ENCODE measurements around the gene ZNF683.

ZNF683 gene

DNA sequence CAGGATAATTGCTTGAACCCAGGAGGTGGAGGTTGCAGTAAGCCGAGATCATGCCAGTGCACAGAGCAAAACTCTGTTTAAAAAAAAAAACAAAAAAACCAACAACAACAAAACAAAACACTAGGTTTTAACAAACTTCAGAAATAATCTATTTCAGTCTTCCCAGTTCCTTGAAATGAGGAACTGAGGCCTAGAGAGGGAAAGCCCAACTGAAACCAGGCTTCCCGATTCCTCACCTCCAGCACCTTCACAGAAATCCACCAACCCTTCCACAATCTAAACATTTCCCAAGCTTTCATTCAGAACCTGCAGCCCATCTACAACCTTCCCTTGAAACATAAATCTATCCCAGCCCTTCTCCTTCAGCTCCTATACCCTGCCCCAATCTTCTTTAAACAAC is 55.4 kb downstream of the ZNF683 start:
- Histone ChIP-seq H3K27me3 (ENCODE audit: insufficient read depth, poor library complexity, severe bottlenecking) (no peaks in the 10 kb centered on the region), H3K27ac (replicated peaks) (peak overlapping the region; percentile 42)
- no peak for TF ChIP-seq GABPA (IDR thresholded peaks at IDR 0.05; ENCODE audit: low read depth)
- TF ChIP-seq SPI1 (IDR thresholded peaks at IDR 0.05; ENCODE audit: borderline replicate concordance, low read depth): peak; percentile 87

DNA sequence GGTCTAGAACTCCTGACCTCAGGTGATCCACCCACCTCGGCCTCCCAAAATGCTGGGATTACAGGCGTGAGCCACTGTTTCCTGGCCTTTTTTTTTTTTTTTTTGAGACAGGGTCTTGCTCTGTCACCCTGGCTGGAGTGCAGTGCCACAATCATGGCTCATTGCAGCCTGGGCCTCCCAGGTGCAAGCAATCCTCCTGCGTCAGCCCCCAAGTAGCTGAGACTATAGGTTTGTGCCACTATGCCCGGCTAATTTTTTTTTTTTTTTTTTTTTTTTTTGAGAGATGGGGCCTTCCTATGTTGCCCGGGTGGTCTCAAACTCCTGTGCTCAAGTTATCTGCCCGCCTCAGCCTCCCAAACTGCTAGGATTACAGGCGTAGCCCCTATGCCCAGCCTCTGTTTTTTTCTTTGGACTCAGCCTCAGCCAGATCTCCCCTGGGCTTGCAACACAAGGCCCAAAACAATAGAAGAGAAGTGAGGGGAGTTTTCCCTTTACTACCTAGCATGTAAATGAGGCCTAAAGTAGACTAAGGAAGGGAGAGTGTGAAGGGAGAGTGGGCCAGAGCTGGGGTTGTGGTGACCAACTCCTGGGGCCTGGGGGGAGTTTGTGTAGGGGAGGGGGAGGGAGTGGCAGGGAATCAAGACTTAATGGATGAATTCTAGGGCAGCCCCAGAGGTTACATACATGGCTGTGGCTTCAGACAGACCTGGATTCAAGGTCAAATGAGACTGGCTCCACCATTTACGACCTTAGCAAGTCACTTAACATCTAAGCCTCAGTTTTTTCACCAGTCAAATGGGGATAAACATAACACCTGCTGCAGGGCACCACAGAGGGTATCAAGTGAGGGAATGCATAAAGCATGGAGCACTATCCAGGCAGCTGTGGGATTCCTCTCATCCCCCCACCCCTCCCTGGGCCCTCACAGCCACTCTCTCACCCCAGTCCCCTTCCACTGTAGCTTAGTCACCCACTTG is 56.4 kb downstream of the ZNF683 start:
- TF ChIP-seq, protein P1, sequence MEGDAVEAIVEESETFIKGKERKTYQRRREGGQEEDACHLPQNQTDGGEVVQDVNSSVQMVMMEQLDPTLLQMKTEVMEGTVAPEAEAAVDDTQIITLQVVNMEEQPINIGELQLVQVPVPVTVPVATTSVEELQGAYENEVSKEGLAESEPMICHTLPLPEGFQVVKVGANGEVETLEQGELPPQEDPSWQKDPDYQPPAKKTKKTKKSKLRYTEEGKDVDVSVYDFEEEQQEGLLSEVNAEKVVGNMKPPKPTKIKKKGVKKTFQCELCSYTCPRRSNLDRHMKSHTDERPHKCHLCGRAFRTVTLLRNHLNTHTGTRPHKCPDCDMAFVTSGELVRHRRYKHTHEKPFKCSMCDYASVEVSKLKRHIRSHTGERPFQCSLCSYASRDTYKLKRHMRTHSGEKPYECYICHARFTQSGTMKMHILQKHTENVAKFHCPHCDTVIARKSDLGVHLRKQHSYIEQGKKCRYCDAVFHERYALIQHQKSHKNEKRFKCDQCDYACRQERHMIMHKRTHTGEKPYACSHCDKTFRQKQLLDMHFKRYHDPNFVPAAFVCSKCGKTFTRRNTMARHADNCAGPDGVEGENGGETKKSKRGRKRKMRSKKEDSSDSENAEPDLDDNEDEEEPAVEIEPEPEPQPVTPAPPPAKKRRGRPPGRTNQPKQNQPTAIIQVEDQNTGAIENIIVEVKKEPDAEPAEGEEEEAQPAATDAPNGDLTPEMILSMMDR (IDR thresholded peaks at IDR 0.05; ENCODE audit: insufficient read depth, low read length): no peak
- TF ChIP-seq, protein P2, sequence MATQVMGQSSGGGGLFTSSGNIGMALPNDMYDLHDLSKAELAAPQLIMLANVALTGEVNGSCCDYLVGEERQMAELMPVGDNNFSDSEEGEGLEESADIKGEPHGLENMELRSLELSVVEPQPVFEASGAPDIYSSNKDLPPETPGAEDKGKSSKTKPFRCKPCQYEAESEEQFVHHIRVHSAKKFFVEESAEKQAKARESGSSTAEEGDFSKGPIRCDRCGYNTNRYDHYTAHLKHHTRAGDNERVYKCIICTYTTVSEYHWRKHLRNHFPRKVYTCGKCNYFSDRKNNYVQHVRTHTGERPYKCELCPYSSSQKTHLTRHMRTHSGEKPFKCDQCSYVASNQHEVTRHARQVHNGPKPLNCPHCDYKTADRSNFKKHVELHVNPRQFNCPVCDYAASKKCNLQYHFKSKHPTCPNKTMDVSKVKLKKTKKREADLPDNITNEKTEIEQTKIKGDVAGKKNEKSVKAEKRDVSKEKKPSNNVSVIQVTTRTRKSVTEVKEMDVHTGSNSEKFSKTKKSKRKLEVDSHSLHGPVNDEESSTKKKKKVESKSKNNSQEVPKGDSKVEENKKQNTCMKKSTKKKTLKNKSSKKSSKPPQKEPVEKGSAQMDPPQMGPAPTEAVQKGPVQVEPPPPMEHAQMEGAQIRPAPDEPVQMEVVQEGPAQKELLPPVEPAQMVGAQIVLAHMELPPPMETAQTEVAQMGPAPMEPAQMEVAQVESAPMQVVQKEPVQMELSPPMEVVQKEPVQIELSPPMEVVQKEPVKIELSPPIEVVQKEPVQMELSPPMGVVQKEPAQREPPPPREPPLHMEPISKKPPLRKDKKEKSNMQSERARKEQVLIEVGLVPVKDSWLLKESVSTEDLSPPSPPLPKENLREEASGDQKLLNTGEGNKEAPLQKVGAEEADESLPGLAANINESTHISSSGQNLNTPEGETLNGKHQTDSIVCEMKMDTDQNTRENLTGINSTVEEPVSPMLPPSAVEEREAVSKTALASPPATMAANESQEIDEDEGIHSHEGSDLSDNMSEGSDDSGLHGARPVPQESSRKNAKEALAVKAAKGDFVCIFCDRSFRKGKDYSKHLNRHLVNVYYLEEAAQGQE (IDR thresholded peaks at IDR 0.05; ENCODE audit: insufficient replicate concordance, low read depth): no peak
- no peak for TF ChIP-seq GABPA (IDR thresholded peaks at IDR 0.05; ENCODE audit: low read depth)
- TF ChIP-seq SPI1 (IDR thresholded peaks at IDR 0.05; ENCODE audit: borderline replicate concordance, low read depth): no peak
- TF ChIP-seq POLR2AphosphoS5 (IDR thresholded peaks at IDR 0.05; ENCODE audit: low read depth): no peak
- no peak overlapping the region for H3K4me3 ChIP-seq (replicated peaks; ENCODE audit: insufficient read depth, low read length)
- no peak for DNase-seq (ENCODE audit: low read depth in 1 of 2, low spot score in 1 of 2)
- no peaks in the 10 kb centered on the region for H3K27me3 ChIP-seq (ENCODE audit: insufficient read depth, poor library complexity, severe bottlenecking)
- peak overlapping the region; percentile 40 for H3K27ac ChIP-seq (replicated peaks)

More for the DNA sequence above, 55.4 kb downstream of the ZNF683 start:
- no peak overlapping the region for H3K4me3 ChIP-seq (replicated peaks; ENCODE audit: insufficient read depth, low read length)
- no peak for DNase-seq (ENCODE audit: low read depth in 1 of 2, low spot score in 1 of 2)

DNA sequence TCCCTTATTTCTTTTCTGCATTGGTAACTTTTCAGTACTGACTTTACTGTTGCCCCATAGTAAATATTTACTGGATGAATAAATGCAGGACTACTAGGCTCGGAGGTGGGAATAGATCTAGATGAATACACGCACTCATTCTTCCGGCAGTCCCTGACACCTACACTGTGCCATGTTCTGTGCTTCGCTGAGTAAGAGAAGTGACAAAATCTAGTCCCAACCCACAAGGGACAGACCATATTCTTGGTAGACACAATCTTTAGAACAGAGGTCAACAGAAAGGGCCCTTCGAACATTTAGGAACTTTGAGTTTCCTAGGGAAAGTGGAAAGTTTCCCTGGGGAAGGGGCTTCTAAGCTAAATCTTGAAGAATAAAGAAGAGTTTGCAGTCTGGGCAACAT is 58.0 kb downstream of the ZNF683 start:
- TF ChIP-seq, protein P2 (IDR thresholded peaks at IDR 0.05; ENCODE audit: insufficient replicate concordance, low read depth): no peak
- TF ChIP-seq SPI1 (IDR thresholded peaks at IDR 0.05; ENCODE audit: borderline replicate concordance, low read depth) (no peak), POLR2AphosphoS5 (IDR thresholded peaks at IDR 0.05; ENCODE audit: low read depth) (no peak), GABPA (IDR thresholded peaks at IDR 0.05; ENCODE audit: low read depth) (no peak)
- TF ChIP-seq, protein P1 (IDR thresholded peaks at IDR 0.05; ENCODE audit: insufficient read depth, low read length): no peak
- no peak for DNase-seq (ENCODE audit: low read depth in 1 of 2, low spot score in 1 of 2)
- H3K27ac ChIP-seq (replicated peaks): no peak overlapping the region; the same call in 1 of the 2 replicates
- H3K4me3 ChIP-seq (replicated peaks; ENCODE audit: insufficient read depth, low read length): no peak overlapping the region
- no peaks in the 10 kb centered on the region for H3K27me3 ChIP-seq (ENCODE audit: insufficient read depth, poor library complexity, severe bottlenecking)
